WTC11 (cell line): ENCODE measurements around the gene PLD1. TPM values are rescaled to one million over a fixed set of nuclear protein-coding genes. Genes with fewer than 3 reads are reported as not detected.
A peak's percentile ranks its signal among the peaks of the same experiment; 100 is the strongest.

Experiments used
- ATAC-seq: fragments of 200-7000 bp; cut with Tn5 transposase; 2 replicates; pipeline ENCODE4 v1.10.0; 2021; ENCODE audit warnings: mild to moderate bottlenecking, moderate library complexity
- CTCF ChIA-PET: fragments of 300-600 bp; sonication (Branson Sonifier 250); formaldehyde crosslinking; loops from one replicate; lab custom pipeline; 2021; ENCODE audit warnings: antibody characterized with exemption; lab: Charles Lee
- POLR2A ChIA-PET: fragments of 350-600 bp; sonication (Branson Sonifier 250); formaldehyde crosslinking; loops from one replicate; lab custom pipeline; 2021; ENCODE audit warnings: antibody characterized with exemption; lab: Charles Lee
- DNase-seq: peaks from one replicate; pipeline ENCODE4 v3.0.0; 2021; ENCODE audit warnings: low spot score
- H3K27ac Mint-ChIP-seq: 2 replicates; pipeline ENCODE4 v1.8.0; 2021; ENCODE audit warnings: mixed read lengths
- H3K27me3 Mint-ChIP-seq: 2 replicates; pipeline ENCODE4 v1.8.0; 2021; ENCODE audit warnings: low read depth, mild to moderate bottlenecking, moderate library complexity, mixed read lengths
- H3K36me3 Mint-ChIP-seq: 2 replicates; pipeline ENCODE4 v1.8.0; 2021; ENCODE audit warnings: mixed read lengths
- H3K4me1 Mint-ChIP-seq: 2 replicates; pipeline ENCODE4 v1.8.0; 2022; ENCODE audit warnings: mixed read lengths
- H3K4me3 Mint-ChIP-seq: 2 replicates; pipeline ENCODE4 v1.8.0; 2021; ENCODE audit warnings: mild to moderate bottlenecking, moderate library complexity, mixed read lengths
- H3K9me3 Mint-ChIP-seq: 2 replicates; pipeline ENCODE4 v1.8.0; 2021; ENCODE audit warnings: mixed read lengths
- AR ChIP-seq: fragments of 250-450 bp; sonication (Bioruptor Pico); IDR thresholded peaks from 2 replicates; pipeline ENCODE4 v1.9.0; 2021; ENCODE audit warnings: mild to moderate bottlenecking
- ARID4B ChIP-seq: sonication (generic); formaldehyde crosslinking; IDR thresholded peaks from 2 replicates; pipeline ENCODE4 v1.8.0; 2023; ENCODE audit warnings: missing genetic modification reagents, mild to moderate bottlenecking, borderline replicate concordance
- CBFB ChIP-seq: sonication (generic); formaldehyde crosslinking; IDR thresholded peaks from 2 replicates; pipeline ENCODE4 v1.8.1; 2022; ENCODE audit warnings: mild to moderate bottlenecking, low read depth, missing genetic modification reagents
- CREB1 ChIP-seq: sonication (generic); formaldehyde crosslinking; IDR thresholded peaks from 2 replicates; pipeline ENCODE4 v1.8.0; 2023; ENCODE audit warnings: mild to moderate bottlenecking, missing genetic modification reagents
- CREM ChIP-seq: sonication (generic); formaldehyde crosslinking; IDR thresholded peaks from 2 replicates; pipeline ENCODE4 v1.8.1; 2022; ENCODE audit warnings: mild to moderate bottlenecking, missing genetic modification reagents, moderate library complexity
- ESRRA ChIP-seq: sonication (generic); formaldehyde crosslinking; IDR thresholded peaks from 2 replicates; pipeline ENCODE4 v1.8.1; 2022; ENCODE audit warnings: mild to moderate bottlenecking, missing genetic modification reagents, borderline replicate concordance
- GABPB1 ChIP-seq: sonication (generic); formaldehyde crosslinking; IDR thresholded peaks from 2 replicates; pipeline ENCODE4 v1.8.1; 2023; ENCODE audit warnings: mild to moderate bottlenecking, missing genetic modification reagents
- HMGA2 ChIP-seq: fragments of 250-450 bp; sonication (Bioruptor Pico); IDR thresholded peaks from 2 replicates; pipeline ENCODE4 v1.4.0; 2021; ENCODE audit warnings: mild to moderate bottlenecking, moderate library complexity
- HMGXB4 ChIP-seq: sonication (generic); formaldehyde crosslinking; IDR thresholded peaks from 2 replicates; pipeline ENCODE4 v1.8.1; 2023; ENCODE audit warnings: mild to moderate bottlenecking, moderate library complexity, missing genetic modification reagents
- IRF1 ChIP-seq: sonication (generic); formaldehyde crosslinking; IDR thresholded peaks from 2 replicates; pipeline ENCODE4 v1.8.0; 2023; ENCODE audit warnings: missing genetic modification reagents
- MAX ChIP-seq: sonication (generic); formaldehyde crosslinking; IDR thresholded peaks from 2 replicates; pipeline ENCODE4 v1.8.0; 2022; ENCODE audit warnings: mild to moderate bottlenecking, missing genetic modification reagents
- MXD4 ChIP-seq: fragments of 250-450 bp; sonication (Bioruptor Pico); IDR thresholded peaks from 2 replicates; pipeline ENCODE4 v1.8.0; 2021; ENCODE audit warnings: mild to moderate bottlenecking, moderate library complexity, borderline replicate concordance
- OVOL2 ChIP-seq: fragments of 250-450 bp; sonication (Bioruptor Pico); IDR thresholded peaks from 2 replicates; pipeline ENCODE4 v1.9.0; 2021; ENCODE audit warnings: mild to moderate bottlenecking, borderline replicate concordance
- RELA ChIP-seq: sonication (generic); formaldehyde crosslinking; IDR thresholded peaks from 2 replicates; pipeline ENCODE4 v1.8.1; 2022; ENCODE audit warnings: missing genetic modification reagents, mild to moderate bottlenecking, borderline replicate concordance
- SMAD3 ChIP-seq: sonication (generic); formaldehyde crosslinking; IDR thresholded peaks from 2 replicates; pipeline ENCODE4 v1.8.0; 2022; ENCODE audit warnings: missing genetic modification reagents, mild to moderate bottlenecking, borderline replicate concordance
- ZNF532 ChIP-seq: fragments of 250-450 bp; sonication (Bioruptor Pico); IDR thresholded peaks from 2 replicates; pipeline ENCODE4 v1.9.0; 2021; ENCODE audit warnings: mild to moderate bottlenecking, borderline replicate concordance
- ZNF671 ChIP-seq: fragments of 250-450 bp; sonication (Bioruptor Pico); IDR thresholded peaks from 2 replicates; pipeline ENCODE4 v1.8.0; 2021; ENCODE audit warnings: mild to moderate bottlenecking
- total RNA-seq: library from RNA; stranded (reverse); gene quantifications from 3 replicates; pipeline ENCODE4 v1.2.3, GENCODE V29; 2021

The PLD1 gene
- total RNA-seq, 1 experiment from 2014 or later, result 4.0 TPM

- TF ChIP-seq ZNF532 (CRISPR knock-in tag) (no peak), ARID4B (CRISPR knock-in tag) (no peak), SMAD3 (CRISPR knock-in tag) (no peak), AR (CRISPR knock-in tag) (no peak)
Observed at GRCh38 chr3:171680726-171681411, 129.4 kb downstream of the PLD1 start (continued).

GRCh38 chr3:171678971-171679492, 131.3 kb downstream of the PLD1 start:
- no peak for DNase-seq
- ChIA-PET POLR2A (no interaction called here), CTCF (no interaction called here)
- Mint-ChIP-seq H3K27ac (no peak overlapping the region; the same call in 1 of the 2 replicates), H3K9me3 (no peaks in the 10 kb centered on the region), H3K27me3 (no peaks in the 10 kb centered on the region), H3K36me3 (no peaks in the 10 kb centered on the region), H3K4me1 (peaks cover 4% of the 10 kb centered on the region; the same call in 1 of the 2 replicates), H3K4me3 (no peak overlapping the region)
- 0 out of 2 replicates have a peak, but pooled peaks have one; percentile 32 for TF ChIP-seq GABPB1 (CRISPR knock-in tag)
- TF ChIP-seq MXD4 (CRISPR knock-in tag), result no peak
- no peak for TF ChIP-seq HMGA2 (CRISPR knock-in tag)
- no peak for ATAC-seq

- Mint-ChIP-seq H3K27me3 (no peaks in the 10 kb centered on the region), H3K4me3 (no peak overlapping the region), H3K9me3 (no peaks in the 10 kb centered on the region), H3K27ac (no peak overlapping the region), H3K4me1 (peaks cover 4% of the 10 kb centered on the region; the same call in 1 of the 2 replicates), H3K36me3 (no peaks in the 10 kb centered on the region)
- DNase-seq, result no peak
- ChIA-PET POLR2A (interaction anchor here (0.6 kb wide), 1 partner anchor 10 kb away, joined by 3 read pairs; no protein-coding TSS in a partner anchor), CTCF (interaction anchor here (0.7 to 1.6 kb wide), 2 partner anchors 63 to 95 kb away, joined by 3 to 7 read pairs; no protein-coding TSS in a partner anchor)
- 0 out of 2 replicates have a peak, but pooled peaks have one; percentile 30 for ATAC-seq
- TF ChIP-seq HMGA2 (CRISPR knock-in tag) (no peak), CREB1 (CRISPR knock-in tag) (no peak), CREM (CRISPR knock-in tag) (no peak), MAX (CRISPR knock-in tag) (no peak), IRF1 (CRISPR knock-in tag) (no peak), OVOL2 (CRISPR knock-in tag) (no peak), CBFB (no peak), RELA (CRISPR knock-in tag) (no peak), ESRRA (CRISPR knock-in tag) (no peak), ZNF671 (no peak), HMGXB4 (CRISPR knock-in tag) (no peak)
Observed at GRCh38 chr3:171677706-171678105, 132.6 kb downstream of the PLD1 start.
